G401 (cell line): Measurements from ENCODE around the gene MRPL11. TPM values are rescaled to one million over a fixed set of nuclear protein-coding genes. Genes with fewer than 3 reads are reported as not detected.
"Not testable (repeated sequence)": the region's sequence is repeated elsewhere in the genome, so short reads cannot be mapped to it uniquely, and the experiment has no call there.

ENCODE experiments used
- DNase-seq: peaks from one replicate; pipeline ENCODE4 v3.0.0-alpha.2; 2015; ENCODE audit warnings: low spot score
- in situ Hi-C: cut with HindIII; loops from 2 replicates; pipeline ENCODE4 v1.10.0; 2016; ENCODE audit warnings: low sequenced_read_pairs, mixed read lengths
- total RNA-seq: library from RNA; depleted of rRNA; stranded (reverse); fragments of >200 nt; shearing (Covaris generic); gene quantifications from 2 replicates; pipeline ENCODE4 v1.2.3, GENCODE V29; 2014

Gene MRPL11
- total RNA-seq, 1 experiment from 2014 or later = 129 TPM

DNA sequence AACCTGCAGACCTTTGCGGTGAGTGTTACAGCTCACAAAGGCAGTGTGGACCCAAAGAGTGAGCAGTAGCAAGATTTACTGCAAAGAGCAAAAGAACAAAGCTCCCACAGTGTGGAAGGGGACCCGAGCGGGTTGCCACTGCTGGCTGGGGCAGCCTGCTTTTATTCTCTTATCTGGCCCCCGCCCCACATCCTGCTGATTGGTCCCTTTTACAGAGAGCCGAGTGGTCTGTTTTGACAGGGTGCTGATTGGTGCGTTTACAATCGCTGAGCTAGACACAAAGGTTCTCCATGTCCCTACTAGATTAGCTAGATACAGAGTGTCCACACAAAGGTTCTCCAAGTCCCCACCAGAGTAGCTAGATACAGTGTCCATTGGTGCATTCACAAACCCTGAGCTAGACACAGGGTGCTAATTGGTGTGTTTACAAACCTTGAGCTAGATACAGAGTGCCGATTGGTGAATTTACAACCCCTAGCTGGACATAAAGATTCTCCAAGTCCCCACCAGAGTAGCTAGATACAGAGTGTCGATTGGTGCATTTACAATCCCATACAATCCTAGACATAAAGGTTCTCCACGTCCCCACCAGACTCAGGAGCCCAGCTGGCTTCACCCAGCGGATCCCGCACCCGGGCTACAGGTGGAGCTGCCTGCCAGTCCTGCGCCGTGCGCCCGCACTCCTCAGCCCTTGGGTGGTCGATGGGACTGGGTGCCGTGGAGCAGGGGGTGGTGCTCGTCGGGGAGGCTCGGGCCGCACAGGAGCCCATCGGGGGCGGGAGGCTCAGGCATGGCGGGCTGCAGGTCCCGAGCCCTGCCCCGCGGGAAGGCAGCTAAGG lies 1.7 kb upstream of the MRPL11 start:
- DNase-seq, in situ Hi-C loops: not testable (repeated sequence)

DNA sequence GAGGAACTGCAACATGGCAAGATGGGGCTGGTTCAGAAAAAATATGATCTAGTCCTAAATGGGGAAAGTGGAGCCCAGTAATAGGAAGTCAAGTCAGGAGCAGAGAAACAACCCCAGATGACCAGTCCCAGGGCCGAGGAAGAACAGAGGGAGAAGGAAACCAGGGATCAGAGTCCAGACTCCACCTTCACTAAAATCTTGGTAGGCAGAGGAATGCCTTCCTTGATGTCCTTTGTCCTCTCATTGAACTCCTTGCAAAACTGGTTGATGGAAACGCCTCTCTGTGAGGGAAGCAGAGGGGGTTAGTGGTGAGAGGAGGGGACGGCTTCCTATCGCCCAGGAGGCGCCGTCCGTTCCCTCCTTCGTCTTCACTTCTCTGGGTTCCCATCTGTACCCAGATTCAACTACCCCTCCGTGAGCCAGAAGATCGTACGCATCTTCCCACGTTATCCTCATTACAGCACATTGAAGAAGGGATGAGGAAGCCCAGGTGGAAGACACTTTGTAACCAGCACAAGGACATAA lies 607 bp downstream of the MRPL11 start:
- no peak for DNase-seq
- in situ Hi-C loops = no loop called here

DNA sequence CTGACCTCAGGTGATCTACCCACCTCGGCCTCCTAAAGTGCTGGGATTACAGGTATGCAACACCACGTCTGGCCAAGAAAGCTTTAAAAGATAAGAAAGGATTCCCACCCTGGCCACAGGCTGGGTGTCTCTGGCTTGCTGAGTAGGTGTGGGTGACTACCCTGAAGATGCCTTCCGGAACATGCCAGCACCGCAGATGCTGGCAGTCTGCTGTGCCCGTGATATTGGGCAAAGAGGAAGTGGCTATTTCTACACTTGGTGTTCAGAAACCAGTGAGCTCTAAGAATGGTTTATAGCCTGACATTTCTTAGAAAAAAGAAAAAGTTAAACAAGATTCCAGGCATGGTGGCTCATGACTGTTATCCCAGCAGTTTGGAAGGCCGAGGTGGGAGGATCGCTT lies 6.1 kb downstream of the MRPL11 start:
- no peak for DNase-seq
- in situ Hi-C loops = no loop called here

DNA sequence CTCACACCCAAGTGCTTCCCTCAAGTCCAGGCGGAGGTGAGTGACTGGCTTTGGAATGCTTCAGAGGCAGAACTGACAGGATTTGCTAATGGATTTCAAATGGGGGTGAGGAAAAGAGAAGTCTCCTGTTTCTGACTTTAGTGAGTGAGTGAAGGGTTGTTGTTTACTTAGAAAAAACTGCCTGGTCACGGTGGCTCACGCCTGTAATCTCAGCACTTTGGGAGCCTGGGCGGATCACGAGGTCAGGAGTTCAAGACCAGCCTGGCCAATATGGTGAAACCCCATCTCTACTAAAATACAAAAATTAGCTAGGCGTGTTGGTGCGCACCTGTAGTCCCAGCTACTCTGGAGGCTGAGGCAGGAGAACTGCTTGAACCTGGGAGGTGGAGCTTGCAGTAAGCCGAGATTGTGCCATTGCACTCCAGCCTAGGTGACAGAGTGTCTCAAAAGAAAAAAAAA lies 6.7 kb downstream of the MRPL11 start:
- in situ Hi-C loops, DNase-seq: not testable (repeated sequence)

DNA sequence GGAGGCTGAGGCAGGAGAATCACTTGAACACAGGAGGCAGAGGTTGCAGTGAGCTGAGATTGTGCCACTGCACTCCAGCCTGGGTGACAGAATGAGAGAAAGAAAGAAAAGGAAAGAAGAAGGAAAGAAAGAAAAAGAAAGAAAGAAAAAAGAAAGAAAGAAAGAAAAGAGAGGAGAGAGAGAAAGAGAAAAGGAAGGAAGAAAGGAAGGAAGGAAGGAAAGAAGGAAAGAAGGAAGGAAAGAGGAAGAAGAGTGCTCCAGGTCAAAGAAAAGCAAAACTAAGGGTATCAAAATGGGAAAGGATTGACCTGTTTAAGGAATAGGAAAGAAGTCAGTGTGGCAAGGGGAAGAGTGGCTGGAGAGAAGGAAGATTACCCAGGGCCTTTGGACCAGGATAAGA lies 7.4 kb downstream of the MRPL11 start:
- in situ Hi-C loops, DNase-seq: not testable (repeated sequence)

DNA sequence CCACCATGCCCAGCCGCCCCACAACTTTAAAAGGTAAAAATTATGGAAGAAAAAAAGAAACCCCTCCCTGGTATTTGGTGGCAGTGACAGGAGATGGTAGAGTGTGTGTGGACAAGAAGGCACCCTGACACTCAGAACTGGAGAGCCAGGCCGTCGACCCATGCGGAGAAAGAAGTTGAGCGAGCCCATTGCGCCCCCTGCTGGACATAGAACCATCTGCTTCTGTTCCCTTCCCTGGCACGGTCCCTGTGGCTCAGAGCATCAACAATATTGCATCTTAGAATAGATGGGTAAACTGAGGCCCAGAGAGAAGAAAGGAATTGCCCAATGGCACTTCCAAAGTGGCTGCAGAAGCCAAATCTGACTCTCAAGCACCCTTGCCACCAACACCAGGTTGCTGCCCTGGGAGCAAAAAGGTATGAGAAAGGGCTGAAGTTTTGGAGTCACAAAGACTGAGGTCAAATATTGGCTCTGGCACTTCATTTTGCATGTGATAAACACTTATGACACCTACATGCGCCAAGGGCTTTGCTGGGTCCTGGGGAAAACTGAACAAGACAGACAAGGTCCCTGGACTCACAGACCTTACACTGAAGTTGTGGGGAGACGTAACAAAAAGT lies 8.6 kb downstream of the MRPL11 start:
- peak; percentile 89 for DNase-seq
- in situ Hi-C loops = no loop called here

DNA sequence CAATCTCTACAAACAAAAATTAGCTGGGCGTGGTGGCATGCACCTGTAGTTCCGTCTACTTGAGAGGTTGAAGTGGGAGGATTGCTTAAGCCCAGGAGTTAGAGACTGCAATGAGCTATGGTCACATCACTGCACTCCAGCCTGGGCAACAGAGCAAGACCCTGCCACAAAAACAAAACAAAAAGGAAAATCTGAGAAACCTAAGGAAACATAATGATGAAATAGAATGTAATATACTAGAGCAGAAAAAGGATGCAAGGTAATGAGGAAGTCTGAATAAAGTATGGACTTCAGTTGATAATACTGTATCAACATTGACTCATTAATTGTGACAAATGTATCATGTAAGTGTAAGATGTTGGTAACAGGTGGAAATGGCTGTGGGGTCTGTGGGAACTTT lies 9.7 kb downstream of the MRPL11 start:
- DNase-seq = no peak
- in situ Hi-C loops = no loop called here

DNA sequence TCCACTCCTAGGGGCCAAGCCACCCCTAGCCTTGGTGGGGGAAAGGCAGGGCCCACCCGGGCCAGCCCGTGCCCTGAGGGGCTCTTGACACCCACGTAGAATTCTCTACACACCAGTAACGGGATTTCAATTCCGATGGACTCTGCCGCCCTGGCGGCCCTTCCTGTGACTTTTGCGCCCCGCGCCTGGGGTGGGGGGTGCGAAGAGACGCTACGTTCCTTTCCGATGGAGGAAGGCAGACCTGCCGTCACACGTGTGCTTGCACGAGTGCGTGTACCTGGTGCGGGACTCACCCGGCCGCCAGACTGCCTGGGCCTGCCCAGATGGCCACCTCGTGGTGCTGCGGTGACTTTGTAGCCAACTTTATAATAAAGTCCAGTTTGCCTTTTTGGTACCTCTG lies 12.3 kb downstream of the MRPL11 start:
- no peak for DNase-seq
- in situ Hi-C loops = no loop called here

DNA sequence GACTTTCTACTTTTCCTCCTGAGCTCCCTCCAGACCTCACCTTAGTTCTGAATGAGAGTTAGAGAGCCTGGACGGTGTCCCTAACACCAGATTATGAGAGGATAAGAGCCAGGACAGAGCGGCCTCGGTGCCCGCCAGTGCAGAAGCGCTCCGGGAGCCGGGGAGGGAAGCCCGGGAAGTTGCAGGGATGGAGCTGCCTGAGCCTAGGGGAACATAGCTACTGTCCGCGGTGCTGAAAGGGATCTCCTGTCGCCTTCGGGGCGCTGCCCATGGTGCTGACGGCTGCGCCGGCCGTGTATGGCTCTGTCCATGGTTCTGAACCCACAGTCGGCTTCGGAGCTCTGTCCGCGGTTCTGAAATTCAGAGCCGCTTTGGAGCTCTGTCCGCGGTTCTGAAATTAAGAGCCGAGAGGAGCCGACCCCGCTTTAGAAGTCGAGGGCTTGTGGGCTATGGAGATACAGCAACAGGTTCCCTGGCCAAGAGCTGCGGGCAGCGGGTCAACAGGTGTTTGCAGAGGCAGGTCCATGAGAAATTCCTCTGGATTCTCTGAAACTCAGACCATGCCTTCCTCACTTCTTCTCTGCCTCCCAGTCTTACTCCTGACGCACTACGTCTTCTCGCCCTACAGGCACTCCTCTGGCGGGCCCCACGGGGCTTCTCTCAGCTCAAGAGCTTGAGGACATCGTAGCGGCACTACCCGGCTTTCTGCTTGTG lies 17.0 kb downstream of the MRPL11 start:
- peak; percentile 57 for DNase-seq
- in situ Hi-C loops = no loop called here

DNA sequence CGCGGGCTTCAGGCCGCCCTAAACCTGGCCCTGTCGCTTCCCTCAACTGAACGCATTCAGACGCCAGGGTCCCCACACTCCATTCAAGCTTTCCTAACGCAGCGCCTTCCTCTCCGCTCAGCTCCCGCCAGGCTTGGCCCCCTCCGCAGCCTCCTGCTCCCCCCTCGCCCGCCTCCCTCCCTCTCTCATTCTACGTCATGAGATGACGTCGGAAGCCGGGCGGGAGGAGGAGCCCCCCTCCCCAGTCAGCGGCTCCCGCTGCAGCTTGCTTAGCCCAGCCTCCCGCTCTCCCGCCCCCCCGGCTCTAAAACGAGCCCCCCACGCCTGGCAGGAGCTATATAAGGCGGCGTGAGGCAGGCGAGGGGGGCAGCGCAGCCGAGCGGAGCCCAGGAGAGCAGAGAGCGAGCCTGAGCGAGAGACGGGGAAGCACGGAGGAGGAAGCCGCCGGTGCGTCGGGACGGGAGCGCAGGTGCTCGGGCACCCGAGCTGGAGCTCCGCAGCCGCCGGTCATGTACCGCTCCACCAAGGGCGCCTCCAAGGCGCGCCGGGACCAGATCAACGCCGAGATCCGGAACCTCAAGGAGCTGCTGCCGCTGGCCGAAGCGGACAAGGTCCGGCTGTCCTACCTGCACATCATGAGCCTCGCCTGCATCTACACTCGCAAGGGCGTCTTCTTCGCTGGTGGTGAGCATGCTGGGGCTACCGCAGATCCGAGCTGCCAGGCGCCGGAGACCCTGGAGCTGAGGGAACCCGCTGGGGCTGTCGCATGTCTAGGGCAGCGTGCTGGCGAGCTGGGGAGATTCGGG lies 17.8 kb downstream of the MRPL11 start, which contains the start of gene NPAS4:
Gene NPAS4 (plus strand): TSS at position 365 of the 806 bp plus-strand sequence. CDS start 145 bp downstream, at position 510.
- DNase-seq = peak; percentile 89
- in situ Hi-C loops = no loop called here

DNA sequence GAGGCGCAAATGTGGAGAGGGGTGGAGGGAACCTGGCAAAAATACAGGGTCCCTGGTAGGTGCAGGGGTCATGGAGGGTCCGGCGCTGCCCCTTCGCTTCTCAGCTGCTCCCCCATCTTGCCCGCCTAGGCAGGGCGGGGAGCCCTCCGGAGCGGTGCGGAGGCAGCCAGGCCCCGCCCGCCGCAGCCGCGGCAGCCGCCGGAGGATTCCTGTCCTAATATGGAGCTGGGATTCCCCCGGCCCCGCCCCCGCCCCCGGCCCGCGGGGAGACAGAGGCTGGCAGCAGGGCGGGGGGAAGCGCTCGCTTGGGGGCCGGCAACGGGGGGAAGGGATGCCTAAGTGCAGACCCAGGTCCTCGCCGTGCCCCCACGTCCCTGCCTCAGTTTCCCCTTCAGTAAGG lies 18.8 kb downstream of the MRPL11 start:
- in situ Hi-C loops = no loop called here
- DNase-seq = peak; percentile 36

DNA sequence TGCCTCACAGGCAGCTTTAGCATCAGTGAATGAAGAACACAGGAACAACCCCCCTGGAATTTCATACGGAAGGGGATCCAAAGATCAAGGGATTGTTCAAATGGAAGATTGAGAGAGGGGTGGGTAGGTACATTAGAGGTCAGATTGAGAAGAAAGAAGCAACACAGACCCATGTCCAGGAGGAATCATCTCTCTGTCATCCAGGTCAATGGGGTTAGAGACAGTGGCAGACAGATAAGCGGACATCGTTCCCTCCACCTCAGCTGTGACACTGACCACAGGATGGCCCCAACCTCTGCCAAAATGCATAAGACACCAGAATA lies 19.7 kb downstream of the MRPL11 start:
- in situ Hi-C loops = no loop called here
- DNase-seq = no peak

DNA sequence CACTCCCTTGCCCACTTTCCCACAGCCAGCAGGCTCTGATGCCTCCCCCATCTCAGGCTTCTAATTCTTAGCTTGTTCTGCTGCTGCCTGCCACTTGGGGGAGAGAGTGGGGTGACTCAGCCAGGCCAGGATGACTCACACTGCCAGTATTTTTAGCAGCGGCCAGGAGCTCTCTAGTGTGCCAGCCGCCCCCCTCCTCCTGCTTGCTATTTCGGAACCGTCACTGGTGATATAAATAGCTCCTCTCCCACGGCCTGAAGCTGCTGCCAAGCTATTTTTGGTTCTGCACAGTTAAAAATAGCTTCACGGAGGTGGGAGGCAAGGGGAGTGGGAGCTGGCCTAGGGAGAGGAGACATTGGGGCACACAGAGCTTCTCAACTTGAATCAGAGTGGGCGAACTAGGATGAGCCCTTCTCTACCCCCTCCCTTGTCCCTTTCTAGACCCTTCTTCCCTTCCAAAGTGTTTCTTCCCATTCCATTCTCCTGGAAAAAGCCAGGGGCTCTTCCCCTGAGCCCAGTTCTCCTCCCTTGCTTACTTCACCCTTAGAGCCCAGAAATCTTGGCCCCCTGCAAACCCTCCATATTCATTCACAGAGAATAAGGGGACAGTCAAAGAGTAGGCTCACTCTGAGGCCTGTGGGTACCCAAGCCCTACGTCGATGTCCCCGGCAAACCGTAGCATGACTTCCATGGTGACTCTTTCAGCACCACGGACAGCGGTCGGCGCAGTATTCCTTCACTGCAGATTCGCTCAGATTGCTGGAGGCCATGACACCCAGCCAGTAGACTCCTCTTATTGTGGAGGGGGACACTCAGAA lies 20.3 kb downstream of the MRPL11 start:
- peak; percentile 96 for DNase-seq
- in situ Hi-C loops = no loop called here

DNA sequence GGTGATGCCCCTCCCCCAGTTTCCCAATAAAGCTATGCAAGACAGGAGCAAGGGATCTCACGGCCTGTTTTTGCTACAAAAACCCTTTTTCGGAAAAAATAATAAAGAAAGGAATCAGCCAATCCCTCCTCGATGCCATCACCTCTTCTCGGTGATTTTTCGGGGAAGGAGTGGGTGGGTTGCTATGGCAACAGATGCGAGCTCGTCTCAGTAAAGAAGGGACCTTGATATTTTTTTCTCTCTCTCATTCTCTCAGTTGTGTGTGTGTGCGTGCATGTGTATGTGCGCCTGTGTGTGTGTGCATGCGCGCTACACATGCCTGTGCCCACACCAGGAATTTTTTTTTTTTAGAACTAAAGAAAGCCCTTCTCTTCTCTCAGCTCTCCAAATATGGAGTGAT lies 21.6 kb downstream of the MRPL11 start:
- in situ Hi-C loops = no loop called here
- no peak for DNase-seq

DNA sequence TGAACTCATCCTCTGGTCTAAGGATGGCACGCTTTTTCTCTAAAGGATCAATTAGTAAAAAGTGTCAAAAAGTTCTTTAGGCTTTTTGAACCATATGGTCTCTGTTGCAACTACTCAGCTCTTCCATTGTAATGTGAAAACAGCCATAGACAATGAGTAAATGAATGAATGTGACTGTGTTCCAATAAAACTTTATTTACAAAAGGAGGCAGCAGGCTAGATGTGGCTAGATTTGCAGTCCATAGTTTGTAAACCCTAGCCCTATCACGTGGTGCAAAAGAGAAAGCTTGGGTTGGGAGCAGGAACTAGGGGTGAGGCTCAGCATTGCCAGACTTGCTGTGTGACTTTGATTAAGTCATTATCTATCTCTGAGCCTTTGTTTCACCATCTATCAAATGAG lies 23.2 kb downstream of the MRPL11 start:
- in situ Hi-C loops = no loop called here

DNA sequence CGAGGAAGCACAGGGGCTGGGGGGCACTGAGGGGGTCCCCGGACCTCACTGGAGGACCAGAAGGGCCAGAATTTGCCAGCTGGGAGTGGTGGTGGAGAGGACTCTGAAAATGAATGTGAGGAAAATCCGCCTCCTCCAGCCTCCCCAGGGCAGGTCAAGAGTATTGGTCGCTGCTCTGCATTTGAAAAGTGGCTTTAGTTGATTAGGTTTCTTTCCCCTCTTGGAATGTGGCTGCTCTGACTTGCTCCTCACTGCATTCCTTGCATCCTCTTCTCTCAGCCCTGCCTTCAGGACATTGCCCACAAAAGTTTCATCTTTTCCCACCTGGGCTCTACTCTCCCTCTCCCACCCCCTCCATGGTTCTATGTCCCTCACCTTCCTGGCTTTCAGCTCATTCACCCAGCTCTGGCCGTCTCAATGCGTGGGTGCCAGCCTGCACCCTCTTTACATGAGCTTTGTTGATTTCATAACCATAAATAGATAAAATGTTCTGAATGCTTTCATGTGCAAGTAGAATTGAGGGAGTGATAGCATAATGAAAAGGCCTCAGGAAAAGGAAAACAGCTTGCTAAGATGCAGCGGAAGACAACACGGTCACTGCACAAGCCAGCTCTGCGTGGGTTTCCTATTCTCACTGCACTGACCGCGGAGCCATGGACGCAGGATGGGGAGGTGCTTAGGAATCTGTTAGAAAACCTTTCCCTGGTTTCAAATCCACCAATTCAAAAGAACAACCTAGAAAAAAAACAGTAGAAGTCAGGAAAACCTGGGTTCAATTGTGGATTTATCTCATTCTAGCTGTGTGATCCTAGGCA lies 24.3 kb downstream of the MRPL11 start:
- in situ Hi-C loops = no loop called here
- DNase-seq = no peak

More for the DNA sequence above, 23.2 kb downstream of the MRPL11 start:
- DNase-seq = no peak

DNA sequence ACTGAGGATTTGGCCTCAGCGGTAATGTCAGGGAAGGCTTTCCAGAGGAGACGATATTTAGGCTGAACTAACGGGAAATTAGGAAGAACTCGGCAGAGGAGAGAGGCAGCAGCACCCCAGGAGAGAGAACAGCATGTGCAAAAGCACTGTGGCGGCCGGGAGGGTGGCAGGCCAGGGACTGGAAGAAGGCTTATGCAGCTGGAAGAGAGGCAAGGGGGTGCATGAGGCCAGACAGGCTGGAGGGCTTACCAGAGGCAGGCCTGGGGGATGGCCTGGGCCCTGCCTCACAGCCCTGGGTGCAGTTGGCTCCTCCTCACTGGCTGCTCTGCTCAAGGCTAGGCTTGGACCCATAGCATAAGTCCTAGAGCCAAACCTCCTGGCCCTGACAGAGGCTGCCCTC lies 25.5 kb downstream of the MRPL11 start:
- DNase-seq = no peak
- in situ Hi-C loops = no loop called here
